HG03378 (cell line): ENCODE results near the gene TFF1.

Experiments used
- ATAC-seq: cut with Tn5 transposase; IDR thresholded peaks from one replicate; pipeline ENCODE4 v1.9.1; 2021; ENCODE audit warnings: mild to moderate bottlenecking, moderate library complexity; ENCODE audit not compliant: unreplicated experiment

The TFF1 gene

GRCh38 chr21:42384156-42384945, 18.0 kb upstream of the TFF1 start:
- ATAC-seq, result no peak

DNA sequence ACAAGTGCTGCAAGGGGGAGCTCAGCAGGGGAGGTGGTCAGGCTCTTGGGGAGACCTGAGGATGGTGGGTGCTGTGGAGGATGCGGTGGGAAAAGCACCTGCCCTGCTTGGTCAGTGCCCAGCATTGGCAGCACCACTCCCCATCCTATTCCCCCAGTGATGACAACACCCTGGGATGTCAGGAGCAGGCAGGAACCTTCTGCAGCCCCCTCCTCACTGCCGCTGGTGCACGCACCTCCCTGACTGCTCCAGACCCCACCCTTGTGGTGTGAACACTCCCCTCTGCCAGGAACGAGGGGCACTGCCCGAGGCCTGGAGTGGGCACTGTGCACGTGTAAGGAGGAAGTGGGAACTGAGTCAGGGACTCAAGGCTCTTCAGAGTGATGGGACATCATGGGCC, 17.0 kb upstream of the TFF1 start:
- no peak for ATAC-seq

- no peak for ATAC-seq
Measured at GRCh38 chr21:42382915-42383314, 16.6 kb upstream of the TFF1 start.

DNA sequence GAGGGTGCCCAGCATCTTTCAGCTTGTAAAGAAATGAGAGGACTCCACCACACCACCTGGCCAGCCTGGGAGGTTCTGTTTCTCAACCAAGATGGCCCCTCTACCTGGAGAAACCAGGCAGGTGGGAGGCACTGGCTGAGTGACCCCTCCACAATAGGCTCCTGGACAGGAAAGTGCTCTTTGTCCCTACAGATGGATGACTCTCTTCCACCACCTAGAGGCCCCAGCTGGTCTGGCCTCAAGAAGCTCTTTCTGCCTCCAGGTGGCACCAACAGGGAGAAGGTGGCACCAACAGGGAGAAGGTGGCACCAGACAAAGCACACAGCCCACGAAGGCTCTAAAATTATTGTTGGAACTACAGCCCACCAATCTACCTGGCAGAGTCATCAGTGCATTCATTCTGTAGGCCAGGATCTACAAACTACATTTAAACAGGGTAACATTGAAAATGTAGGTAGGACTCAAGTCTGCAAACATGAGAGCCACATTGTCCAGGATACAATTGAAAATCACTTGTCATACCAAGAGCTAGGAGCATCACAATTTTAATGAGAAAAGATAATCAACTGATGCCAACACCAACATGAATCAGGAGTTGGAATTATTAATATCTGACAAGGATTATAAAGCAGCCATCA, 15.1 kb upstream of the TFF1 start:
- no peak for ATAC-seq

- no peak for ATAC-seq
Measured at GRCh38 chr21:42379426-42380215, 13.3 kb upstream of the TFF1 start.

- no peak for ATAC-seq
Measured at GRCh38 chr21:42378418-42378817, 12.1 kb upstream of the TFF1 start.

- no peak for ATAC-seq
Measured at GRCh38 chr21:42377951-42378340, 11.6 kb upstream of the TFF1 start.

- ATAC-seq, result no peak
Measured at GRCh38 chr21:42377211-42377950, 11.0 kb upstream of the TFF1 start.

GRCh38 chr21:42376338-42376982, 10.1 kb upstream of the TFF1 start:
- ATAC-seq, result no peak

GRCh38 chr21:42375966-42376337, 9.6 kb upstream of the TFF1 start:
- no peak for ATAC-seq

DNA sequence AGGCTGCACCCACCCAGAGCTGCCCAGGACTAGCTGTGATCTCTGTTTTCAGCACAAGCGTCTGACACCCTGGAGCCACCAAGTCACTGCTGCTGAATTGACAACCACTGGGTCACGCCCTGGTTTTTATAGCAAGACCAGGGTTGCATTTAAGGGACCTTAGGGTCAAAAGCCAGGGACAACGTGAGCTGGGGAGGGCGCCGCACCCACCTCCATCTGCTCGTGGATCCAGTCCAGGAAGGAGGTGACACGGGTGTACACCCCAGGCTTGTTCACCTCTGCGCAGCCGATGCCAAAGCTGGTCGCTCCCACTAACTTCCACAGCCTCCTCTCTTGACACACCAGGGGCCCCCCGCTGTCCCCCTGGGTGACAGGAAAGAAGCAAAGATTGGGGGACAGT, 9.2 kb upstream of the TFF1 start:
- no peak for ATAC-seq

DNA sequence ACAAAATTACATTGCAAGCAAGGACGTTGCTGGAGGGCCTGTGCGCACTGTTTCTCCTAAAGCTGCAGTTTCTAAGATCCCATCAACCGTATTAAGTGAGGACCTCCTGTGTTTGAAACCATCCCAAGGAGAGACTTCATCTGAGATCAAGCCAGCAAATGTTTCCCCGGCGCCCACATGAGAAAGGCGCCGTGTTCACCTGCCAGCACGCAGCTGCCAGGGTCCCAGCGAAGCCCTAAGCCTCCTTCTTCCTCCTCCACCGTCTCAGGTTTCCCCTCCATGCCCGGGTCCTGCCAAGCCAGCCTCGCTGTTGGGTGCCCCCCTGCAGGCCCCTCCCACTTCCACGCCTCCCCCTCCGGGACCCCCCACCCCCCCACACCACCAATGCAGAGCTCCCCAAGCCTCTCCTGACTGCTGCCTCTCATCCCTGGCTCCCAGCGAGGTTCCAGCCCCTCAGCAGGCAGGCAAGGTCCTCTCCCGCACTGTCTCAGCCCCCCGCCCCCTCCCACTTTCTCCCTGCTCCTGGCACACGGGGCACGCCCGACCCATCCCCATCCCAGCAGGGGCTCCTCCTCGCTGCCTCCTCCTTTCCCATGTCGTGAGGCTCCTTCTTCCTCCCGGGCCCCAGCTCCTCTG, 8.6 kb upstream of the TFF1 start:
- ATAC-seq, result no peak

GRCh38 chr21:42374457-42374856, 8.1 kb upstream of the TFF1 start:
- no peak for ATAC-seq

DNA sequence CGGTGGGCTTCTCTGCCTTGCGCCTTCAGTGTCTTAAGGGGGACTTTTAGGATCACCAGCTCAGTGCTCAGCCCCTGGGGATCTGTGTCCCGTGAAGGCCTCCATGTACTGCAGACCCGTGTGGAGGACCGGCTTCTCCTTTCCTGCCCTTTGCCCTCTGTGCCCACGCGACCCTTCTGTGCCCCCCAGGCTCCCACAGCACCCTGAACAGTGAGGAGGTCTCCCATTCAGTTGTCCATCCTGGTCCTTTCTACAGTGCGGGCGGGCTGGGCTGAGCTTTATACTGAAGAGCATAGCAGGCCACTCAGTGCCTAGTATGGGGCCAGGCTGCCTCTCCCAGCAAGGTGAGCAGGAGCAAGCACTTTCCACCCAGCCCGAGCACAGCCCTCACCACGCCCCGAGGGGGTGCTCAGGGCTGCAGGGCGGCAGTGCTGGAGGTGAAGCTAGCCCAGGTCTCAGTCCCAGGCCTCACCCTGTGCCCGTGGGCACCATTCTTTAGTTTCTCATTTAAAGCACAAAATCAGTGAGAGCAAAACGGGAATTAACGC, 7.6 kb upstream of the TFF1 start:
- ATAC-seq, result no peak

- ATAC-seq, result no peak
Measured at GRCh38 chr21:42373196-42373907, 7.0 kb upstream of the TFF1 start.

DNA sequence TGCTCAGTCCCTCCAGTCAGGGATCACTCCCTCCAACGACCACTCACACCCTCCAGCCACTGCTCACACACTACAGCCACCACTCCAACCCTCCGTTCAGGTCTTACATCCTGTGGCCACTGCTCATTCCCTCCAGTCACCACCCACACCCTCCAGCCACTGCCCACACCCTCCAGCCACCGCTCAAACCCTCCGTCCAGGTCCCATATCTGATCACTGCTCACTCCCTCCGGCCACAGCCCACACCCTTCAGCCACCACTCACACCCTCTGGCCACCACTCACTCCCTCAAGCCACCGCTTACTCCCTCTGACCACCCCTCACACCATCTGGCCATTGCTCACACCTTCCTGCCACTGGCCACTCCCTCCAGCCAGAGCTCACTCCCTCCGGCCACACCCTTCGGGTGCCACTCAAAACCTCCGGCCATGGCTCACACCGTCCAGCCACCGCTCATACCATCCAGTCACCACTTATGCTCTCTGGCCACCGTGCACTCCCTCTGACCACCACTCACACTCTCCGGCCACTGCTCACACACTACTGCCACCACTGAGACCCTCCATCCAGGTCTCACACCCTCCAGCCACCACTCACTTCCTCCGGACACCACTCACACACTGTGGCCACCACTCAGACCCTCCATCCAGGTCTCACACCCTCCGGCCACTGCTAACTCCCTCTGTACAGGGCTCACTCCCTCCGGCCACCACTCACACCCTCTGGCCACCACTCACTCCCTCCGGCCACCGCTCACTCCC, 4.7 kb upstream of the TFF1 start:
- no peak for ATAC-seq

DNA sequence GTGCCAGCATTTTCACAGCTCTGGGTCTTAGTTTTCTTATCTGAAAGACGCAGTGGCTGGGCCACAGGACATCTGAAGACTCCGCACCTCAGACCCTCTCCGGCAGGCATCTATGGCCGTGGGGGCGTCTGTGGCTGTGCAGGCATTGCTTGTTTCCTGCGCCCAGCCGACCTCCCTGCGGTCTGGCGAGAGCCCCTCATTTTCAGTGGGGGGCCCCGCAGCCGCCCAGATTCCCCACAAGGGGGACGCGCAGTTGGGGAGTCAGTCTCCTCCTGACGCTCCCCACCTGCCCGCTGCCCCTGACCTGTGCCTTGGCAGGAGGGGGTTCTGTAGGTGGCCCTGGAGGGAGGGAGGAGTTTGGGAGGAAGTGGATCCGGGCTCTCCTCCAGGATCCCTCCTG, 3.5 kb upstream of the TFF1 start:
- ATAC-seq, result no peak

GRCh38 chr21:42367367-42368165, 1.2 kb upstream of the TFF1 start:
- no peak for ATAC-seq
